OCI-LY7 (cell line): ENCODE data around the gene PCP2.

ENCODE experiments used
- CTCF ChIP-seq: fragments of 200-600 bp; sonication (generic); conservative IDR thresholded peaks from 2 replicates; pipeline ENCODE4 v1.5.1; 2014; ENCODE audit warnings: mild to moderate bottlenecking, antibody characterized with exemption, low read length, moderate library complexity, mixed read lengths
- EZH2phosphoT487 ChIP-seq: fragments of 200-600 bp; sonication (generic); IDR thresholded peaks from 2 replicates; pipeline ENCODE4 v1.6.1; 2018; ENCODE audit warnings: low read depth, borderline replicate concordance, mild to moderate bottlenecking, mixed run types, antibody characterized with exemption, low read length, moderate library complexity, mixed read lengths

GRCh38 chr19:7625763-7626372, 7.7 kb downstream of the PCP2 start:
- TF ChIP-seq CTCF (no peak), EZH2phosphoT487 (no peak)
